ENCODE measurements around the gene NEK11. TPM values are rescaled to one million over a fixed set of nuclear protein-coding genes. Genes with fewer than 3 reads are reported as not detected.

Gene NEK11
- total RNA-seq, 2 experiments from 2014 or later = 1.2 to 1.6 TPM

DNA sequence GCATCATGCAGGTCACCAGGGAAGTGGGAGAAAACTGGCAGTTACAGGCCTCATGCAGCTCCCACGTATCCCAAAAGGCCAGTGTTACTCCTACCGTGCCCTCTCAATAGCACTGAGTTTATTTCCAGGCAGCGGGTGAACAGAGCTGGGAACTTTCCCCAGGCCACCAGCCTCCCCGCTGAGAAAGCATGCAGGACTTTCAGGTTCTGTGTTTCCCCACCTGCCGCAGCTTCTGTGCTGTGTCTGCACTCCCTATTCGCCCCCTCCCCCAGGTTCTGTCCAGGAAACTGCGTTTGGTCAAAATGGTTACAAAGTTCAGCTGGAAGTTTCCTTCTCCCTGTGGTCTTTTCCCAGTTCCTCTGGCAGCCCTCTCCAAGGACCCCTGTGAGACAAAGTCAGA, 21.4 kb downstream of the NEK11 start:
- no peak for ATAC-seq
- Mint-ChIP-seq H3K4me1 (ENCODE audit: low read depth) (no peaks in the 10 kb centered on the region), H3K27me3 (no peaks in the 10 kb centered on the region), H3K4me3 (no peak overlapping the region), H3K9me3 (peaks cover 31% of the 10 kb centered on the region), H3K27ac (no peak overlapping the region), H3K36me3 (ENCODE audit: low read depth) (peaks cover 17% of the 10 kb centered on the region)
- no peak for DNase-seq
- POLR2A ChIA-PET = no interaction called here
- TF ChIP-seq, protein P1, sequence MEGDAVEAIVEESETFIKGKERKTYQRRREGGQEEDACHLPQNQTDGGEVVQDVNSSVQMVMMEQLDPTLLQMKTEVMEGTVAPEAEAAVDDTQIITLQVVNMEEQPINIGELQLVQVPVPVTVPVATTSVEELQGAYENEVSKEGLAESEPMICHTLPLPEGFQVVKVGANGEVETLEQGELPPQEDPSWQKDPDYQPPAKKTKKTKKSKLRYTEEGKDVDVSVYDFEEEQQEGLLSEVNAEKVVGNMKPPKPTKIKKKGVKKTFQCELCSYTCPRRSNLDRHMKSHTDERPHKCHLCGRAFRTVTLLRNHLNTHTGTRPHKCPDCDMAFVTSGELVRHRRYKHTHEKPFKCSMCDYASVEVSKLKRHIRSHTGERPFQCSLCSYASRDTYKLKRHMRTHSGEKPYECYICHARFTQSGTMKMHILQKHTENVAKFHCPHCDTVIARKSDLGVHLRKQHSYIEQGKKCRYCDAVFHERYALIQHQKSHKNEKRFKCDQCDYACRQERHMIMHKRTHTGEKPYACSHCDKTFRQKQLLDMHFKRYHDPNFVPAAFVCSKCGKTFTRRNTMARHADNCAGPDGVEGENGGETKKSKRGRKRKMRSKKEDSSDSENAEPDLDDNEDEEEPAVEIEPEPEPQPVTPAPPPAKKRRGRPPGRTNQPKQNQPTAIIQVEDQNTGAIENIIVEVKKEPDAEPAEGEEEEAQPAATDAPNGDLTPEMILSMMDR (IDR thresholded peaks at IDR 0.05) = no peak
- intact Hi-C loops (cut with micrococcal nuclease) = no loop called here
- CTCF ChIA-PET = interaction anchor here (1.4 to 1.6 kb wide), 2 partner anchors 9 to 18 kb away, joined by 3 read pairs; no protein-coding TSS in a partner anchor

DNA sequence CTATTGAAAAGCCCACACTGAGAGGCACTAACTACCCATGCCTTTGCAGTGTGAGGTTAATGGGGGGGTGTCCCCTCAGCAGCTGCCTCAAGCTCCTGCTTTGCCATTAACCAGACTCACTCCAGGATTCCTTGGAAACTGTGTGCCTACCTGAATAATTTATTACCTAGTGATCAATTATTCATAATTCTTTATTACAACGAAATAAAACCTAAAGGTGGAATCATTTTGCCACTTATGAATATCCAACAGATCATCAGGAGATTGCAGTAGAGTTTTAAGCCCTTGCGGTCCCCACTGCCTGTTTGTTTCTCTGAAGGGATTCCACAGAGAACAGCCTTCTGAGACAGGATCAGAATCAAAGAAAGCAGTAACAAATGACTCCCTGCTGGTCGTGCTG, 23.3 kb downstream of the NEK11 start:
- no peaks in the 10 kb centered on the region for H3K27me3 Mint-ChIP-seq
- H3K4me3 Mint-ChIP-seq = no peak overlapping the region
- H3K9me3 Mint-ChIP-seq = peaks cover 16% of the 10 kb centered on the region
- CTCF ChIA-PET = no interaction called here
- TF ChIP-seq, protein P1 (IDR thresholded peaks at IDR 0.05) = no peak
- no peak overlapping the region for H3K27ac Mint-ChIP-seq
- H3K4me1 Mint-ChIP-seq (ENCODE audit: low read depth) = no peaks in the 10 kb centered on the region
- H3K36me3 Mint-ChIP-seq (ENCODE audit: low read depth) = peaks cover 3% of the 10 kb centered on the region
- no peak for ATAC-seq
- intact Hi-C loops (cut with micrococcal nuclease) = no loop called here
- no peak for DNase-seq
- POLR2A ChIA-PET = no interaction called here

GRCh38 chr3:131053043-131053859, 26.6 kb downstream of the NEK11 start:
- Mint-ChIP-seq H3K27me3 (no peaks in the 10 kb centered on the region), H3K27ac (no peak overlapping the region), H3K9me3 (no peaks in the 10 kb centered on the region), H3K4me1 (ENCODE audit: low read depth) (no peaks in the 10 kb centered on the region), H3K36me3 (ENCODE audit: low read depth) (no peaks in the 10 kb centered on the region), H3K4me3 (no peak overlapping the region)
- ChIA-PET POLR2A (no interaction called here), CTCF (interaction anchor here (1.2 kb wide), 1 partner anchor 20 kb away, joined by 3 read pairs; no protein-coding TSS in a partner anchor)
- no peak for DNase-seq
- TF ChIP-seq, protein P1 (IDR thresholded peaks at IDR 0.05) = no peak
- intact Hi-C loops (cut with micrococcal nuclease) = no loop called here
- ATAC-seq = no peak

- H3K4me3 Mint-ChIP-seq = no peak overlapping the region
- ATAC-seq = no peak
- no peaks in the 10 kb centered on the region for H3K27me3 Mint-ChIP-seq
- no peak overlapping the region for H3K27ac Mint-ChIP-seq
- POLR2A ChIA-PET = no interaction called here
- TF ChIP-seq, protein P1 (IDR thresholded peaks at IDR 0.05) = no peak
- H3K9me3 Mint-ChIP-seq = no peaks in the 10 kb centered on the region
- intact Hi-C loops (cut with micrococcal nuclease) = no loop called here
- H3K4me1 Mint-ChIP-seq (ENCODE audit: low read depth) = peaks cover 3% of the 10 kb centered on the region
- no peaks in the 10 kb centered on the region for H3K36me3 Mint-ChIP-seq (ENCODE audit: low read depth)
- CTCF ChIA-PET = interaction anchor here (0.5 kb wide), 1 partner anchor 725 kb away, joined by 3 read pairs; no protein-coding TSS in a partner anchor
- DNase-seq = no peak
These were observed 41.3 kb downstream of the NEK11 start for GRCh38 chr3:131067983-131068382.

DNA sequence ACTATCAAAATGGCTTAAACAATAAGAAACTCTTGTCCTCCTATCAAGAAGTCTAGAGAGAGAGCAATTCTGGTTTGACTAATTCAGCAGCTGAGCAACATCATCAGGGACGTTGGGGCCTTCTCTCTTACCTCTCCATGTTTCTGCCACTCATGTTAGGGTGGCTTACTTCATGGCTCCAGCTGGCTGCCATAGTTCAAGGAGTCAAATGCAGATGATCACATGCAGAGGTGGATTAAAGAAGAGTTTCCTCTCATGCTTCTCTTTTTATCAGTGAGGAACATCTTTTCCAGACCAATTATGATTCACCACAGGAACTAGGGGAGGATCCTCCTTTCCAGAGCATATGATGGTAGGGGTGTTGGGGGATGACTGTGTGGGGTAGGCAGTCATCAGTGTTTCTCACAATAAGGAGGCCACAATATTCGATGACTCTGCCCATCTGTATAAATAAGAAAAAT, 45.5 kb downstream of the NEK11 start:
- Mint-ChIP-seq H3K27me3 (no peaks in the 10 kb centered on the region), H3K4me1 (ENCODE audit: low read depth) (no peaks in the 10 kb centered on the region), H3K36me3 (ENCODE audit: low read depth) (no peaks in the 10 kb centered on the region), H3K9me3 (no peaks in the 10 kb centered on the region), H3K4me3 (no peak overlapping the region), H3K27ac (no peak overlapping the region)
- ATAC-seq (no peak), DNase-seq (no peak)
- CTCF ChIA-PET = no interaction called here
- intact Hi-C loops (cut with micrococcal nuclease) = no loop called here
- TF ChIP-seq, protein P1 (IDR thresholded peaks at IDR 0.05) = no peak
- POLR2A ChIA-PET = no interaction called here

Measured in activated CD8-positive, alpha-beta T cell treated with anti-CD3 and anti-CD28 coated beads for 36 hours (primary cell).